HG03064 (cell line): ENCODE data around the gene TRIP4.
A peak's percentile ranks its signal among the peaks of the same experiment; 100 is the strongest.

Experiments used
- ATAC-seq: cut with Tn5 transposase; IDR thresholded peaks from one replicate; pipeline ENCODE4 v1.9.1; 2021; ENCODE audit warnings: low read depth; ENCODE audit not compliant: unreplicated experiment

TRIP4 gene

GRCh38 chr15:64443747-64444621, 56.3 kb downstream of the TRIP4 start:
- peak; percentile 51 for ATAC-seq

DNA sequence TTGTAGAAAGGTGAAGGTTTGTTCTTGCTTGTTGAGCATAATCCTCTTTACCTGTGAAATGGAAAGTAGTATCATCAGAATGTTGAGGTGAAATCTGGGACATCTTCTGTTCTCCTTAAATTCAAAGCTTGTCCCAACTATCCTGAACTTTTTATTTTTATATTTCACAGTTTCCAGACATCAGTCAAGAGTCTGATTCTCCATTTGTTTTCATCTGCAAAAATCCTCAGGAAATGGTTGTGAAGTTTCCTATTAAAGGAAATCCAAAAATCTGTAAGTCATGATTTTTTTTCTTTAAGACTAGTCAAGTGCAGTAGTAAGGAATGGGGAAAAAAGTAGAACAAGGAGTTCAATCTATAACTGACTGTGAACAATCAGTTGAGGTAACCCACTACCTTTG, 57.2 kb downstream of the TRIP4 start:
- no peak for ATAC-seq

GRCh38 chr15:64447536-64448315, 60.1 kb downstream of the TRIP4 start:
- ATAC-seq: no peak

- ATAC-seq: no peak
Observed at GRCh38 chr15:64452988-64453688, 65.5 kb downstream of the TRIP4 start.

DNA sequence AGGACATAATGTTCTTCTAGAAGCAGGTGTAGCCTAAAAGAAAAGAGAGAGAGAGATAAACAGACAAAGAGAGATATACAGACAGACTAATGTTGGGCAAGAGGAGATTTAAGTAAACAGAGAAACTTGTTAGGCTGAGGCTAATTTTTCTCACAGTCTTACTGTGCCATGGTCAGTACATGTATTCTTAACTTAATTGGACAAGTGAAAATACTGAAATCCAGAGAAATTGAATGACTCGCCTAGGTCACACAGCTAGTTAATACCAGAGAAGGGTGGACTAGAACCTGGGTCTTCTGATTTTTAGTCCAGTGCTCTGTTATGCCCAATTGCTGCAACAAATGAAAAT, 66.0 kb downstream of the TRIP4 start:
- ATAC-seq: no peak

DNA sequence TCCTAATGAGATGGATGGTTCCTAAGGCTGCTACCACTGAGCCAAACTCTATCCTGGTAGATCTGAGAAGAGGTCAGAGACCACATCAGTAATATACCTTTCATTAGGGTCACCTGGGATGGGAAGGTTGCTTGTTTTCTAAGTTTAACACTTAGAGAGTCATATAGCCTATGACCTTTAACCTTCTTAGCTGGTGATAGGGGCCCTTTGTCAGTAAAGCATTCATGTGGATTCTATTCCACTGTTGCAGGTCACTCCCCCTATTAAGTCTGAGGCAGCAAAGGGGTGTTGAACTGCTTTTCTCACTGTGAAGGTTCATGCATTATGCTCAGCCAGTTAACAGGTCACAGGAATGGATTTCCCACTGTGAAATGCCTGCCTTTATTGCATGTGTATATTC, 66.6 kb downstream of the TRIP4 start:
- ATAC-seq: no peak

- ATAC-seq: no peak
Observed at GRCh38 chr15:64455961-64456371, 68.3 kb downstream of the TRIP4 start.

DNA sequence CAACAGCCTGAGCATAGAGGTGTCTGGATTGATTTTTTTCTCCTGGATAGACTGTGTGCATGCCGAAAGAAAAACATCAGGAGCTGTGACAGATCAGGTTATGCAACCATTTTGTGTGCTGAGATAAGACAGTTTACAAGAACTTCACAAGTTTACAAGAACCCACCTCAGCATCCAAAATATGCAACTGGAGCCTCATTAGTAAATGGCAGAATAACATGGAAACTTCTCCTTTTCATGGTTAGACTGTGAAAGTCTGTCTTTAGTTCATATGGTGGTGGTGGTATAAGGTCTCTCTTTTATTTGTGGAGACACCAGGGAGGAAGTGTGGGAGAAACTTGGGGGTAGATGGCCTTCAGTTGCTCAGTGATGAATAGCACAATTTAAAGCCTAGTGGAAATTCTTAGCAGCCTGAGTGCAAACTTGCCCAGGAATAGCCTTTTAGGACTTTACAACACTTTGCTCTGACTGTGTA, 69.0 kb downstream of the TRIP4 start:
- ATAC-seq: no peak

GRCh38 chr15:64459066-64459781, 71.6 kb downstream of the TRIP4 start:
- ATAC-seq: no peak

GRCh38 chr15:64460206-64460723, 72.6 kb downstream of the TRIP4 start, which contains the start of gene ZNF609:
ZNF609 (plus strand) TSS chr15:64460578; CDS start chr15:64499420, 38,842 bp downstream.
- ATAC-seq: no peak

- no peak for ATAC-seq
Observed at GRCh38 chr15:64460724-64461720, 73.4 kb downstream of the TRIP4 start.

- no peak for ATAC-seq
Observed at GRCh38 chr15:64461721-64462162, 74.1 kb downstream of the TRIP4 start.

DNA sequence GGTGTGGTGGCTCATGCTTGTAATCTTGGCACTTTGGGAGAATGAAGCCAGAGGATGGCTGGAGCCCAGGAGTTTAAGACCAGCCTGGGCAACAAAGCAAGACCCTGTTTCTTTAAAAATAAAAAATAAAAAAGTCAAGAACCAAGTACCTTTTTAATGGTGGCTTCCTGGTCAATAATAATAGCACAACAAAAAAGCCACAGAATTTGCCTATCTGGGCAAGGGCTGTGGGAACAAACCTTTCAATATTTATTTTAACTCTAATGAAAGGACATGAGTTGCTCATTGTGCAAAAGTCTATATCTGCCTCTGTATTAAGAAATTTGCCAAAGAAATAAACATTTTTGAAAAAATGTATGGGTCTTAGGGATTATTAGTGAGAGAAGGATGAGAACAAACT, 74.9 kb downstream of the TRIP4 start:
- no peak for ATAC-seq

GRCh38 chr15:64464276-64465005, 76.8 kb downstream of the TRIP4 start:
- no peak for ATAC-seq

DNA sequence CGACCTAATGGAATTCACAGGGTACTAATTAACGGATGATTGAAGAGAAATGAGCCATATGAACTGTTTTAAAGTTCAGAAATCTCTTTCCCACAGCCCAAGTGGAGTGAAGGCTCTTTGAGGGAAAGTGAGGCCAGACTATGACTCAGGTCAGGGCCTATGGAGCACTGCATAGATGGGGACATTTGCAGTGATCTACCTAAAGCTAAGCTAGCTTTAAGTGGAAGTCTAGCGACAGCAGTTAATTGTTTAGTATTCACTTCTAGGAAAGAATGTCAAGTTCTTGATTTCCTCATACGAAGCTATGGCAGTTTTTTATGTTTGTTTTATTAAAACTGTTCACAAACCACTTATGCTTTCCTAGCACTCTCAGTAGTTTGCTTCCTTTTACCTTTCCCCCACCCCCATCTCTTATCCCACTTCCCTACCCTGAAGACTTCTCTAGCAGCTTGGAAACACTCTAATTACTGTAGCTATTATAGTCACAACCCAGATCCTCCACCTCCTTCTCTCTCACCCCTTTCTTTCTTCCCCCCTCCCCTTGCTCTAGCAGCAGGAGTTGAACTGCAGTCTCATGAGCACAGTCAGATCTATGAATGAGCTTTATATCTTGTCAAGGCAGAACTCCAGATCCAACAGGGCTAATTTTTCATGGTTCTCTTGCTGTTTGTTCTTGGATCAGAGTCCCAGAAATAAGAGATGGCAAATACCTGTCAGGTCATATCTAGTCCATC, 78.9 kb downstream of the TRIP4 start:
- ATAC-seq: no peak

DNA sequence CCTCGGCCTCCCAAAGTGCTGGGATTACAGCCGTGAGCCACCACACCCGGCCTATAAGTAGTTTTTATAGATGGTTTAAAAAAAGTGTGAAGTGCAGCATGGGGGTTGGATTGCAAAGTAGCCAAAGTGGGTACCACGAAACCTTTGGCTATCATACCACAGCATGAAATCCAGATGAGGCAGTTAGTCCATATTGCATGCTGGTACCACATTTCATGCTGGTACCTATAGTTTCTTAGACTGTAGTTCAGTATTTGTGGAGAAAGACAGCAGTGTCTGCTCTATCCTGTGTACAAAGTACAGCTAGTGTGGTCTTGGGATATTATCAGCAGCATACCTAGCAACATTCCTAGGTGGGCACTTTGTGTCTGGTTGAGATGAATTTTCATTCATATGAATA, 84.5 kb downstream of the TRIP4 start:
- ATAC-seq: no peak

- no peak for ATAC-seq
Observed at GRCh38 chr15:64474846-64475245, 87.2 kb downstream of the TRIP4 start.

- ATAC-seq: no peak
Observed at GRCh38 chr15:64476550-64476949, 88.9 kb downstream of the TRIP4 start.
